ENCODE results near the gene PSMD5.
"Not testable (repeated sequence)": the region's sequence is repeated elsewhere in the genome, so short reads cannot be mapped to it uniquely, and the experiment has no call there.

PSMD5 gene

DNA sequence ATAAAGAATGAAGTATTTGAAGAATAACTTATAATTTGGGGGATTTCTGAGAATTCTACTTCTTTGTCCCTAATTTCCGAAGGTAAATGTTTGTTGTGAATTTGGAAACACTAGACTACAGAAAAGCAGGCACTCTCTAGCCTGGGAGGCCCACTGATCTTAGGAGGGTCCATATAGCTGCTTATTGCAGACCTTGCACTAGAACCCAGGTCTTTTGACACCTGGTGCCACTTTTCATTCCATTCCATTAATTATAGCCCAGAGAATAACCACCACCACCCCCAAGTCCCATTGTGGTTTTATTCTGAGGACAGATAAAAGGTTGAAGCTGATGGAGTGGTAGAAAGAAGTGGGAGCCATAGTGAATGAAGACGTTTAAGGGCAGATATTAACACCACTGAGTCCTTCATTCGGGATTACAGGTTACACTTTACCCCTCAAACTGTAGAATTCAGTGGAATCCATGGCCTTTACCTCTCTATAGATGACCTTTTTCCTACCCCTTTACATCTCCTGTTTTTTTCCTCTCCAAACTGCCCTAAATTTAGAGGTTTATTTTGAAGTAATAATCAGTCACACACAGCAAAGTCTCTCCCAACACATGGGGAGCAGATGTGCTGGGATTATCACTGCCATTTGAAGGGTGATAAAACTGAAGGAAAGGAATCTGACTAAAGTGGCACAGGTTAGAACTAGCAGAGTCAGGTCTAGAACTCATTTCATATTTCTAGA is 12.0 kb upstream of the PSMD5 start:
- DNase-seq, result no peak

GRCh38 chr9:120853198-120853597 is 10.5 kb upstream of the PSMD5 start:
- DNase-seq, result no peak

DNA sequence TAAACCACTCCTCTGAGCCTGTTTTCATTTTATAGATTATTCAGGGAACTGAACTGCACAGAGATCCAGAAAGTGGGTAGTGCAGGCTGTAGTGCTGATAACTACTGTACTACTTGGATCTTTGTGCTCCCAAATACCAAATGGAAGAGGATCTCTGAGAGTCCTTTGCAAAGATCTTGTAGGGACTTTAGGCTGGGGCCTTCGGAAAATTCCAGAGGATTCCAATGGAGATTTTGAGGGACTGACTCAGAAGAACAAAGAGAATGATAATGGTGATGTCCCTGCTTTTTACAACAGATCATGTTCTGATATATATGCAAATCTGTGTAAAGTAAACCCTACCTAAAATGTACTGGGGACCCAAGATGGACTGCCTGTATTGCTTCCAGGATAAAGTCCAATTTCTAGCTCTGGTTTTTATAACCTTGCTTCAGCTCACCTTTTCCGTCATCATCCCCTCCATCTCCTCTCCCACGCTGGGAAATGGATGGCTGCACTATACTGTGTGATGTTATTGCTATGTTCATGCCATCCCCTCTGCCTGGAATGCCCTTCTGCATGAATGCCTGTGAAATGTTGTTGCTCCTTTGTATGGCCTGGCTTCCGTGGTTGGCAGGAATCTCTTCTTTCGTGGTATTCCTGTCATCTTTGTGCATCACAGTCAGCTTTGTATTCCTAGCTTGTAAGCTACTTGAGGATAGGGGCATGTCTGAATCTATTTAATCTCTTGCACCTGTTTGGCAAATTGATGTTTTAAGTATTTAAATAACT is 9.7 kb upstream of the PSMD5 start:
- no peak for DNase-seq

- DNase-seq, result no peak
Measured at GRCh38 chr9:120851449-120851848, 8.7 kb upstream of the PSMD5 start.

DNA sequence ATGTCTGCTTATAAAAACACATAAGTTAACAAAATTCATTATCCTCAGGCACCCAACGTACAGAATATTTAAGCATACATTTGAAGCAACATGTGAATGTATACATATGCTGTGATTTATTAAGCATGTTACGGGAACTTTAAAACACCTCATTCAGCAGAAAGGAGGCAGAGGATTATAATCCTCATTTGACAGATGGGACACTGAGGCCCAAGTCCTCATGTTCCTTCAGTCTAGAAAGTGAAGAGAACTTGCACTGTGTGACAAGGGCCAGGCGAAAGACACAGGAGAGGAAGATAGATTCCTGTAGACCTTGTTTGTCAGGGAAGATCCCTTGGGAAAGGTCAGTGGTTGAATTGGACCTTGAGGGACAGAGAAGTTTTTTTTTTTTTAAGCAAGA is 7.6 kb upstream of the PSMD5 start:
- no peak for DNase-seq

DNA sequence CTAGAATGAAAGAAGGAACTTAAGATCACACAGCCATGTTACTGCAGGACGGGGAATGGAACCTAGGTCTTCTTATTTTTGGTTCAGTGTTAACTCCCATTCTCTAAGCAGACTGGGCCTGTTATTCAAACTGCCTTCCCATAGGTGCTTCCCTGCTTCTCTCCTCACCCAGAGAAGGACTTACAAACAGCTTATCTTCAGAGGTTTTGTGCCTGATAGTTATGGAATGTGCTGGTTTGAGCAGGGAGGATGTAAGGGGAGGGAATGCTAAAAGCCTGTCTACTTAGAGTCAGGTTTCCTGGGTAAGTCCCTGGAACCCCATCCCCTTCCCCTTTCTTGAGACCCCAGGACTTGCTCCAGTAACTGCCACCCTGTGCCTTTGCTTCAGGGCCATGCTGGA is 4.2 kb upstream of the PSMD5 start:
- DNase-seq, result no peak

GRCh38 chr9:120846251-120846889 is 3.6 kb upstream of the PSMD5 start:
- no peak for DNase-seq

DNA sequence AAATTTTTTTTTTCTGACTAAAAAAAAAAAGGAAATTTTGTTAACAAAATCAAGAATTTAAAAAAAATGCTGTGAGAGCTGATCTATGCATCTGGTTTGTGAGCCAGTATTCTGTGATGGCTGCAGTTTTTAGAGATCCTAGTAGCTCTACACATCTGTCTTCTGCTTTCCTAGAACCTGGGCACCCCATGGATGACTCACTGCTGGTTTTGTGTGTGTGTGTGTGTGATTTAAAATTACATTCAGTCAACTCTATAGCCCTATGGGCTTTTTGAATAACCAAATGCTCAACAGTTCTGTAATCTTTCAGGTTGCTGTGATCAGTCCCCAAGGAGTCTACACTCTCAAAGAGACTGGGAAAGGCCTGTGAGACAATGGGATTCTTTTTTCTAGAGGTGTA is 2.5 kb upstream of the PSMD5 start:
- no peak for DNase-seq

- no peak for DNase-seq
Measured at GRCh38 chr9:120841930-120842684, 615 bp downstream of the PSMD5 start.

- DNase-seq, result no peak
Measured at GRCh38 chr9:120839146-120839545, 3.6 kb downstream of the PSMD5 start.

GRCh38 chr9:120837921-120838320 is 4.8 kb downstream of the PSMD5 start:
- no peak for DNase-seq

GRCh38 chr9:120833325-120833724 is 9.4 kb downstream of the PSMD5 start:
- DNase-seq, result no peak

DNA sequence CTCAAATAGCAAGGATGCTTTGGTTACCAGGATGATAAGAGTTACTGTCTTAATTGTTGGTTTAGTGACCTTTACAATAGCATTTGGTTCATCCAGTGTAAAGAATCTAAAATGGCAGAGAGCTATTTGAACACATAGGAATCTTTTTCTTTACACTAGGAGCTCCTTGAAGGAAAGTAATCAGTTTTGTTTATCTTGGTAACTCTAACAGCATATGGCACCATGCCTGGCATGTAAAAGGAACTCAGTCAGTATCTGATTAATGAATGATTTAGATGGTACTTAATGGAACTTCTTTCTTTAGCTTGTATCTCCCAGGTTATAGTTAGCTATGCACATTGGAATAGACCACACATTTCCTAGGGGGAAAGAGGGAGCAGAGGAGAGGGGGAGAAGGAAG is 9.9 kb downstream of the PSMD5 start:
- no peak for DNase-seq

DNA sequence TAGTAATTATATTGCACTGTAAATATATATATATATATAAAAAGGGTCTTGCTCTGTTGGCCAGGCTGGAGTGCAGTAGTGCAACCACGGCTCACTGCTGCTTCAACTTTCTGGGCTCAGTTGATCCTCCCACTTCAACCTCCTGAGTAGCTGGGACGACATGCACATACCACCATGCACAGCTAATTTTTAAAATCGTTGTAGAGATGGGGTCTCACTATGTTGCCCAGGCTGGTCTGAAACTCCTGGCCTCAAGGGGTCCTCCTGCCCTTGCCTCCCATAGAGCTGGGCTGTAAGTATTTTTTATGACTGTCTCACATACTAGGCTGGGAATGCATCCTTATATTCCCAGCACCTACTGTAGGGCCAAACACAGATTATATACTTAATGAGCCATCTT is 11.9 kb downstream of the PSMD5 start:
- no peak for DNase-seq

DNA sequence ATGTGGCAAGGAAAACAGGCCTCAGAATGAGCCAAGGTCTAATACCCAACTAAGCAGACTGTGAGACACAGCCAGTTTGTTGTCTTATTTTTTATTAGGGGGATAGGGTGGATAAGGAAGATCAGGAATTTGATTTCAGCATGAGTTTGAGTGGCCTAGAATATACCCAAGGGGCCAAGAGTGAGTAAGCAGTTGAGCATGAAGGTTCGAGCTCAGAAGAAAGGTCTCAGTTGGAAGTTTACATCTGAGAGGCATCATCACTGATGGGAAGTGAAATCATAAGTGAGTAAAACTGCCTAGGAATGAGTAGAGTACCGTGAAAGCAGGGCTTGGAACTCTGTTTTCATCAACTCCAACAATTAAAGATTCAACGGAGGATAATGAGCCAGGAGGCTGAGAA is 12.6 kb downstream of the PSMD5 start:
- no peak for DNase-seq

GRCh38 chr9:120829650-120830049 is 13.1 kb downstream of the PSMD5 start:
- no peak for DNase-seq

GRCh38 chr9:120820095-120820494 is 22.6 kb downstream of the PSMD5 start:
- DNase-seq, result no peak

DNA sequence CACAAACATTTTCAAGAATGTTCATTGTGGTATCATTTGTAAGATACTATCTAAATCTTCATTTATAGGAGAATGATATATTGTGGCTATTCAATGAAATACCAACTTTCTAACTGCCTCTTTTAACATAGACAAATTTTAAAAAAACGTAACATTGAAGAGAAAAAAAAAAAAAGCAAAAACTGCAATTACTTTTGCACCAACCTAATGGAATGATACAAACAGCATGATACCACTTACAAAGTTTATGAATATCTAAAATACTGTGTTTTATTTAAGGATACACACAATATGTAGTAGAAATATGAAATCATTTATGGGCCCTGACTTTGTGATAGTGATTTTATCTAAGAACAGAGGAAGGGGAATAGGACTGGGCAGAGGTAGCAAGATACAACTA is 24.1 kb downstream of the PSMD5 start:
- no peak for DNase-seq

GRCh38 chr9:120815075-120815474 is 27.6 kb downstream of the PSMD5 start:
- no peak for DNase-seq

DNA sequence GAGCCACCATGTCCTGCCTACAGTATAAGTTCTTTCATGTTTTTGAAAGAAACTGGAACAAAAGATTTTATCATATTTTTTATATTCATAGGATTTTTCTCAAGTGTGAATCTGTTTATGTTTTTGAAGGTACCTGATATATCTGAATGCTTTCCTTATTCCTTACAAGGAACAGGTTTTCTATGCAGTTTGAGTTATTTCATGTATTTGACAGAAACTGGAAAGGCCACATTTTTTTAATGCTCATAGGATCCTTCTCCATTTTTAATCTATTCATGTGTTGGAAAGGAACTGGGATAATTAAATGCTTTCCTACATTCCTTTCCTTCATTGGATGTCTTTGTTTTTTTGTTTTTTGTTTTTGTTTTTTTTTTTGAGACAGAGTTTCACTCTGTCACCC is 33.8 kb downstream of the PSMD5 start:
- no peak for DNase-seq

- DNase-seq, result no peak
Measured at GRCh38 chr9:120807607-120808379, 34.9 kb downstream of the PSMD5 start.

- DNase-seq, result not testable (repeated sequence)
Measured at GRCh38 chr9:120804784-120805363, 37.8 kb downstream of the PSMD5 start.

Measured in inflammatory macrophage treated with lipopolysaccharide for 4 hours (primary cell).